Lower leg skin (tissue), 3 donors: Measurements from ENCODE around the gene SF3B1.

Experiments
- CTCF ChIP-seq, 3 donors: fragments of 450-650 bp; IDR thresholded peaks; one replicate each; pipeline ENCODE4 v1.5.1; 2016; ENCODE audit warnings: antibody characterized with exemption in 3 of 3, mild to moderate bottlenecking in 3 of 3, moderate library complexity in 2 of 3
- POLR2A ChIP-seq, 2 donors: fragments of 450-650 bp; IDR thresholded peaks; one replicate each; pipeline ENCODE4 v1.6.1; 2016 to 2017; ENCODE audit warnings: antibody characterized with exemption in 2 of 2, mild to moderate bottlenecking in 1 of 2, moderate library complexity in 1 of 2

- TF ChIP-seq POLR2A (IDR thresholded peaks at IDR 0.05) (no peak), CTCF (IDR thresholded peaks at IDR 0.05) (no peak)
Measured at GRCh38 chr2:197446844-197447243, 12.0 kb upstream of the SF3B1 start.
